VCaP (cell line): ENCODE results near the gene SLC6A16.
"Not testable (repeated sequence)": the region's sequence is repeated elsewhere in the genome, so short reads cannot be mapped to it uniquely, and the experiment has no call there.

ENCODE experiments used
- H3K27ac ChIP-seq: fragments of 450-650 bp; 2 replicates; pipeline ENCODE4 v1.5.1; 2017
- CTCF ChIP-seq: fragments of 450-650 bp; conservative IDR thresholded peaks from 2 replicates; pipeline ENCODE4 v1.5.1; 2017; ENCODE audit warnings: mild to moderate bottlenecking, moderate library complexity

SLC6A16 gene

GRCh38 chr19:49336482-49337266 lies 11.7 kb upstream of the SLC6A16 start:
- no peak overlapping the region for H3K27ac ChIP-seq
- no peak for TF ChIP-seq CTCF

- no peak overlapping the region for H3K27ac ChIP-seq
- no peak for TF ChIP-seq CTCF
Observed at GRCh38 chr19:49335784-49336481, 10.9 kb upstream of the SLC6A16 start.

- no peak for TF ChIP-seq CTCF
- no peak within 1 kb of the TSS for H3K27ac ChIP-seq
Observed at GRCh38 chr19:49335071-49335783, 10.2 kb upstream of the SLC6A16 start, which contains the start of gene CD37. Gene CD37 (plus strand): TSS chr19:49335406. CDS start chr19:49335541, 135 bp downstream.

- no peak for TF ChIP-seq CTCF
- H3K27ac ChIP-seq, result no peak overlapping the region
Observed at GRCh38 chr19:49333811-49334288, 8.9 kb upstream of the SLC6A16 start.

DNA sequence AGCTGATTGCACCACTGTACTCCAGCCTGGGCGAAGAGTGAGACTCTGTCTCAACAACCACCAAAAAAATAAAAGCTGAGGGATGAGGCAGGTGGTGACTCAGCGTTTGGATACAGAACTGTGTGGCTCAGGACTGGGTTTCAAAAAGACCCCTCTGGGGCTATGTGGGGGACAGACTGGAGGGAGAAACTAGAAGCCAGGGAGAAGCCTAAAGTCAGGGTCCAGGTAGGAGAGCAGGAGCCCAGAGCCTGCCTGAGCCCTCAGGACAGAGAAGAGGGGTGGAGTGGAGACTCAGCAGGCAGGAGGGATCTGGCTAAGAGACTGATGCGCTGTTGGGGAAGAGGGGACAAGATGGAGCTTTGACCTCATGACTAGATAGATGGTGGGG lies 8.4 kb upstream of the SLC6A16 start:
- TF ChIP-seq CTCF, result no peak
- no peak overlapping the region for H3K27ac ChIP-seq

GRCh38 chr19:49332691-49333417 lies 7.9 kb upstream of the SLC6A16 start:
- H3K27ac ChIP-seq, result not testable (repeated sequence)

GRCh38 chr19:49331616-49332055 lies 6.6 kb upstream of the SLC6A16 start:
- no peak overlapping the region for H3K27ac ChIP-seq
- TF ChIP-seq CTCF, result no peak

- H3K27ac ChIP-seq, result not testable (repeated sequence)
Observed at GRCh38 chr19:49331187-49331586, 6.2 kb upstream of the SLC6A16 start.
